Stimulated activated CD4-positive, alpha-beta T cell treated with anti-CD3 and anti-CD28 coated beads, TNF-alpha, amount 100 ng/mL, for 48 hours (primary cell): ENCODE measurements around the gene AP2S1.
A peak's percentile ranks its signal among the peaks of the same experiment; 100 is the strongest.
"Not testable (repeated sequence)": the region's sequence is repeated elsewhere in the genome, so short reads cannot be mapped to it uniquely, and the experiment has no call there.

Source experiments
- DNase-seq, 3 donors: peaks; one replicate each; pipeline ENCODE4 v3.0.0-alpha.2; 2020; ENCODE audit warnings: low read depth in 3 of 3

The AP2S1 gene

DNA sequence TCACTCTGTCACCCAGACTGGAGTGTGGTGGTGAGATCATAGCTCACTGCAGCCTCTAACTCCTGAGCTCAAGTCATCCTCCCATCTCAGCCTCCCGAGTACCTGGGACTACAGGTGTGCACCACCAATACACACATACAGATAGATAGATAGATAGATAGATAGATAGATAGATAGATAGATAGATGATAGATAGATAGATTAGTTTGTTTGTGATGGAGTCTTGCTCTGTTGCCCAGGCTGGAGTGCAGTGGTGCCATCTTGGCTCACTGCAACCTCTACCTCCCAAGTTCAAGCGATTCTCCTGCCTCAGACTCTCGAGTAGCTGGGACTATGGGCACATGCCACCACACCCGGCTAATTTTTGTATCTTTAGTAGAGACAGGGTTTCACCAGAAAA lies 46.2 kb downstream of the AP2S1 start:
- not testable (repeated sequence) for DNase-seq

DNA sequence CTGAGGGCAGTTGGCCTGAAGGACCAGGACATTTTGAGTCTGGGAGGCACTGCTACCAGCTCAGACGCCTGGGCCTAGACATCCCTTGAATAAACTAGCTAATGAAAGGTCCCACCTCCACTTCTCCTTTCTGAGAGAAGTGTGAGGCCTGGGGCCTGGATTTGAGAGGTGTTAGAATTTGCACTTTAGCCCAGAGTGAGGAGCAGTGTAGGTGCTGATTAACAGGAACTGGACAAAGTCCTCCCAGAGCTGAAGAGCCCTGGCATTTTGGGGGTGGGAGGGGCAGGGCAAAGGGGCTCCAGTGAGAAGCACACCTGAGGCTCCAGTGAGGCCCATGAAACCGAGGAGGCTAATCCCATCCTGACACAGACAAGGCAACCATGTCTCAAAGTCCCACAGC lies 47.1 kb downstream of the AP2S1 start:
- no peak for DNase-seq

DNA sequence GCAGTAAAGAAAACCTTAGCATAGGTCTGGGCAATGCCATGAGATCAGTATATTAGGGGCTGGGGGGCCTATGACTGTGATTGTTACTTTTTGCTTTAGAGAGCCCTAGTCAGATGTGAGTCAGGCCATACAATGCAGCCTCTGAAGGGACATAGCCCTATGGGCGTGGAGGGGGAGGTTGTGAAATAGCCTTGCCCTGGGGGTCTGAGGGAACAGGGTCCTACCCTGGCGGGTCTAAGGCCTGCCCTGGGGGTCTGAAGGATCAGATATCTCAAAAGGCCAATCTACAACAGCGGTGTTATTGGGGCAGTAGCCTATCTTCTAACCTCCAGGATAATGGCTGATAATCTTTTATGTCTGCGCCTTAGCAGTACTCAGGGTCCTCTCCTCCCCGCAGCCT lies 48.5 kb downstream of the AP2S1 start:
- no peak for DNase-seq

DNA sequence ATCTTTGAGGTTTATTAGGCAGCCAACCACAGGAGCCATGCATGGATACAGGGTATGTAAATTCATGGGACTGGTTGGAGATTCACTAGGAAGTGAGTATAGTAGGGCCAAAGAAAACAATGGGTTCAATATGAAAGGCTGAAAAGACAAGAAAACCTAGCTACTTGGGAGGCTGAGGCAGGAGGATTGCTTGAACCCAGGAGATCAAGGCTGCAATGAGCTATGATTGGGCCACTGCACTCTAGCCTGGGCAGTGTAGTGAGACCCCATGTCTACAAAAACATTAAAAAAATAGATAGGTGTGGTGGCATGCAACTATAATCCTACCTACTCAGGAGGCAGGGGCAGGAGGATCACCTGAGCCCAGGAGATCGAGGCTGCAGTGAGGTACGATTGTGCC lies 51.9 kb downstream of the AP2S1 start:
- DNase-seq = no peak

DNA sequence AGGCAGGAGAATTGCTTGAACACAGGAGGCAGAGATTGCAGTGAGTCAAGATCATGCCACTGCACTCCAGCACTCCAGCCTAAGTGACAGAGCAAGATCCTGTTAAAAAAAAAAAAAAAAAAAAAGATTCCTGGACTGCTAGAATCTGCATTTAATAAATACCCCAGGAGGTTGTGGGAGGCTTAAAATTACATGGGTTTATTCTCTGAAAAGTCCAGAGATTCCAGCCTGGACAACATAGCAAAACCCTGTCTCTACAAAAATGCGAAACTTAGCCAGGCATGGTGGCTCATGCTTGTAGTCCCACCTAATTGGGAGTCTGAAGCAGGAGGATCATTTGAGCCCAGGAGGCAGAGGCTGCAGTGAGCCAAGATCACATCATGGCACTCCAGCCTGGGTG lies 52.8 kb downstream of the AP2S1 start:
- DNase-seq = no peak

DNA sequence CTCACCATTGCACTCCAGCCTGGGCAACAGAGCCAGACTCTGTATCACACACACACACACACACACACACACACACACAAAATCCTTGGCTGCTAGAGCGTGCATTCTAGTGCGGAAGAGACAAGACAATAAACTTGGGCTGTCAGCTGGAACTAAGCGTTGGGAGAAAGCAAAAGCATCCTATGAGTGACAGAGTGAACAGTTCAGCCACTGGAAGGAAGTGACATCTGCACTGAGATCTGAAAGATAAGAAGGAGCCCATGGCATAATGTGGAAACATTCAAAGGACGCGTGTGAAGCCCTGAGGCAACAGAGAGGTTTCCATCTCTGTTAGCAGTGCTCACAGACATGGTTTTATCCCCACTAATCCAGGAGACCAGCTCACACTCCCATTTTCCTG lies 58.7 kb downstream of the AP2S1 start:
- no peak for DNase-seq

DNA sequence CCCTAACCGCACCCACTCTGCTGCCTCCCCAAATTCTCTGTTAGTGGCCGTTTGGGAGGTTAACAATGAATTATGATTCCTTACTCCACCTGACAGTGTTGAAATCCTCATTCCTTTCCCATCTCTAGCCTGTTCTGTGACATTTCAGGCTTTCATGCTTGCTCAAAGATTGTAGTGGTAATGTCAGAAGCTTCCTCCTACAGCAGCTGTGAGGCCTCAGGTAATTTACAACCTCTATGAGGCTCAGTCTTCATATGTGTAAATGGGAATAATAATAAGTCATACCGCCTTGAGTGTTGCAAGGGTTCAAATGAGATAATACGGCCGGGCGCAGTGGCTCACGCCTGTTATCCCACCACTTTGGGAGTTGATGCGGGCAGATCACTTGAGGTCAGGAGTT lies 61.3 kb downstream of the AP2S1 start:
- no peak for DNase-seq

DNA sequence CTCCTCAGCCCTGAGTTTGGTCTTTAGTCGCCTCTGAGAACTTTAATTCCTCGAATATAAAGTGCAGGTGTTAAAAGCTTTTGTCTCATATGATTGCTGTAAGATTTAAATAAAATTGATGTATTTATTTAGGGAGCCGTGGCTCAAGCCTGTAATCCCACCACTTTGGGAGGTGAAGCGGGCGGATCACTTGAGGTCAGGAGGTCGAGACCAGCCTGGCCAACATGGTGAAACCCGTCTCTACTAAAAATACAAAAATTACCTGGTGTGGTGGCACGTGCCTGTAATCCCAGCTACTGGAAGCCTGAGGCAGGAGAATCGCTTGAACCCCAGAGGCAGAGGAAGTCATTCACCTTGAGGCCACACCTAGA lies 61.7 kb downstream of the AP2S1 start:
- no peak for DNase-seq

DNA sequence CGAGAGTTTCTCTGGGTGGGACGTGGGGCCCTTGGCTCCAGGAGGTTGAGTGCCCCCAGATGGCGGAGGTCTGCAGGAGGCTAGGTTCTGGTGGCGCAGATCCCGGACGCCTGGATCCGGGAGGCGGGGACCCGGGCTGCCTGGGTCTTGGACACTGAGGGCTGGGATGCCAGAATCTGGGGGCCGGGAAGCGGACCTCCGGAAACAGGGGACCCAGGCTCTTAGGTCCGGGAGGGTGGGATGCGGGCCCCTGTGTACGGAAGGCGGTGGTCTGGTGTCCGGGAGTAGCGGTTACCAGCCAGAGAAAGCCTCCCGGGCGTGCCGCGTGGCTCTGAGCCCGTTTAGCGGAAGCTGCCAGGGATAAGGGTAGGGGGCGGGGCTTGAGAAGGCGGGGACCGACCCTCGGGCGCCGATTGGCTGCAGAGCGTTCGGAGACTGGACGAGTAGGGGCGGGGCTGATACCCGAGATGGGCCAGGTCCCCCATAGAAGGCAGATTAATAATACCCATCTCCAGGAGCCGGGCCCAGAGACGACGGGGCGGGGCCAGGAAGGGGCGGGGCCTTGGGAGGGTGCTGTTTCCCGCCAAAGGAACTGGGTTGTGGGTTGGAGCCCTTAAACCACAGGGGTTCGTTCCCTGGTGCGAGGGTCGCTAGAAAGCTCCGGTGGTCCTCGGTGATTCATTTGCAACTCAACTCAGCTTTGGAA lies 62.2 kb downstream of the AP2S1 start, which contains the start of gene SLC1A5:
TSS of gene SLC1A5 (minus strand) at position 333 of the 706 bp plus-strand sequence. CDS start 629 bp downstream, outside the sequence.
- peak; percentile 99 to 100 (median 99) for DNase-seq
